Sigmoid colon (tissue), 7 donors: ENCODE data around the gene ANKRD60. TPM values are rescaled to one million over a fixed set of nuclear protein-coding genes. Genes with fewer than 3 reads are reported as not detected.

Source experiments
- polyA plus RNA-seq, 3 donors: library from polyadenylated mRNA; stranded (reverse); fragments of 200-250 nt; gene quantifications; one replicate each; pipeline ENCODE4 v1.2.3, GENCODE V29; 2013
- total RNA-seq, 4 donors: library from RNA; depleted of rRNA; stranded (reverse); fragments of >200 nt; gene quantifications; one replicate each; pipeline ENCODE4 v1.1.0, GENCODE V29; 2016
- donor health status: healthy with polysubstance abuse.
- donor health status: Bipolar disorder and iron deficiency.
- donor health status: healthy.

ANKRD60 gene
- total and polyA plus RNA-seq, 7 donors: 0.82 TPM; not detected in 6

Other genes starting within 250 kb of the ANKRD60 start
- 10 to 100 TPM; 17.6 to 21.6 (median 21.0) TPM for gene RAB22A, start 81.1 kb upstream of the ANKRD60 start, total RNA-seq
- gene RAB22A, start 81.1 kb upstream of the ANKRD60 start, polyA plus RNA-seq: 10 to 100 TPM in 2 of 3 donors, 1 to 10 TPM in 1; 8.0 to 14.8 (median 12.6) TPM
- gene VAPB, start 160.6 kb upstream of the ANKRD60 start, total RNA-seq: 10 to 100 TPM; 23.4 to 42.1 (median 32.7) TPM
- gene VAPB, start 160.6 kb upstream of the ANKRD60 start, polyA plus RNA-seq: 10 to 100 TPM; 33.0 to 47.6 (median 39.7) TPM